Panc1 (cell line): ENCODE data around the gene FGF21.
"Not testable (repeated sequence)": the region's sequence is repeated elsewhere in the genome, so short reads cannot be mapped to it uniquely, and the experiment has no call there.

ENCODE experiments used
- POLR2AphosphoS5 ChIP-seq: IDR thresholded peaks from 2 replicates; pipeline ENCODE4 v1.6.1; 2012; ENCODE audit warnings: mild to moderate bottlenecking, low read depth, low read length, moderate library complexity
- REST ChIP-seq, 2 experiments: IDR thresholded peaks; 2 replicates each; pipeline ENCODE4 v1.6.1; 2011 to 2012; ENCODE audit warnings: low read depth in 2 of 2, control low read depth in 1 of 2, low read length in 1 of 2, mild to moderate bottlenecking in 1 of 2, moderate library complexity in 1 of 2; ENCODE audit not compliant: insufficient read depth in 1 of 2
- SIN3A ChIP-seq: IDR thresholded peaks from 2 replicates; pipeline ENCODE4 v1.6.1; 2012; ENCODE audit warnings: low read depth, mild to moderate bottlenecking, low read length, moderate library complexity, borderline replicate concordance; ENCODE audit not compliant: insufficient read depth
- TCF7L2 ChIP-seq: IDR thresholded peaks from 2 replicates; pipeline ENCODE4 v1.6.1; 2011; ENCODE audit warnings: mild to moderate bottlenecking, low read depth, low read length, inconsistent platforms
- TF ChIP-seq, protein P1 (sequence below): fragments of 450-650 bp; IDR thresholded peaks from 2 replicates; pipeline ENCODE4 v1.5.1; 2017; ENCODE audit warnings: mild to moderate bottlenecking

DNA sequence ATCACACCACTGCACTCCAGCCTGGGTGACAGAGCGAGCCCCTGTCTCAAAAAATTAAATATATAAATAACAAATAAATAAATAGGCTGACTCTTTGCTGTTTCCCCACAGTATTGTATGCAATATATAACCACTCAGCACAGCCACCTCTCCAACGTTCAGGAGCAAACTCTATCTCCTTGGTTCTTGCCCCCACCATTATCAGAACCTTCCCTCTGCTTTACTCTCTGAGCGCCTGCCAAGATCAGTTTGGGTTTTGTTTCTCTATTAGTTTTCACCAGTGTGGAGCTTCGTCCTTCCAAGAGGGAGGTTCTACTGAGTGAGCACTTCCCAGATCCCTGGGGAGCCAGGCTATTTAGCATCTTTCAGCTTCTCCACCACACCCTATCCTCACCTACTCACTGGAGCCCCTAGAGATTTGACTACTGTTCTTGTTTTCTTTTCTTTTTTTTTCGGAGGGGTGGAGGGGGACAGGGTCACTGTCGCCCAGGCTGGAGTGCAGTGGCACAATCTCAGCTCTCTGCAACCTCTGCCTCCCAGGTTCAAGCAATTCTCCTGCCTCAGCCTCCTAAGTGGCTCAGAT is 12.9 kb downstream of the FGF21 start:
- TF ChIP-seq, protein P1, sequence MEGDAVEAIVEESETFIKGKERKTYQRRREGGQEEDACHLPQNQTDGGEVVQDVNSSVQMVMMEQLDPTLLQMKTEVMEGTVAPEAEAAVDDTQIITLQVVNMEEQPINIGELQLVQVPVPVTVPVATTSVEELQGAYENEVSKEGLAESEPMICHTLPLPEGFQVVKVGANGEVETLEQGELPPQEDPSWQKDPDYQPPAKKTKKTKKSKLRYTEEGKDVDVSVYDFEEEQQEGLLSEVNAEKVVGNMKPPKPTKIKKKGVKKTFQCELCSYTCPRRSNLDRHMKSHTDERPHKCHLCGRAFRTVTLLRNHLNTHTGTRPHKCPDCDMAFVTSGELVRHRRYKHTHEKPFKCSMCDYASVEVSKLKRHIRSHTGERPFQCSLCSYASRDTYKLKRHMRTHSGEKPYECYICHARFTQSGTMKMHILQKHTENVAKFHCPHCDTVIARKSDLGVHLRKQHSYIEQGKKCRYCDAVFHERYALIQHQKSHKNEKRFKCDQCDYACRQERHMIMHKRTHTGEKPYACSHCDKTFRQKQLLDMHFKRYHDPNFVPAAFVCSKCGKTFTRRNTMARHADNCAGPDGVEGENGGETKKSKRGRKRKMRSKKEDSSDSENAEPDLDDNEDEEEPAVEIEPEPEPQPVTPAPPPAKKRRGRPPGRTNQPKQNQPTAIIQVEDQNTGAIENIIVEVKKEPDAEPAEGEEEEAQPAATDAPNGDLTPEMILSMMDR = not testable (repeated sequence)
- not testable (repeated sequence) for TF ChIP-seq REST (IDR thresholded peaks at IDR 0.05; ENCODE audit: insufficient read depth in 1 of 2, low read depth in 2 of 2, low read length in 1 of 2); POLR2AphosphoS5; TCF7L2; SIN3A
